ENCODE results near the gene SLF2. TPM values are rescaled to one million over a fixed set of nuclear protein-coding genes. Genes with fewer than 3 reads are reported as not detected.

Gene SLF2
- total and polyA plus RNA-seq, 2 of the 13 experiments (the other 11 are each of a cell fraction or from before 2014, with no cell fraction given) = 12.2 to 48.1 TPM

GRCh38 chr10:100998183-100998990 lies 85.6 kb downstream of the SLF2 start (continued):
- no peak for TF ChIP-seq ZNF784 (CRISPR knock-in tag; IDR thresholded peaks at IDR 0.05; ENCODE audit: borderline replicate concordance)
- no peak for TF ChIP-seq KLF11 (CRISPR knock-in tag; IDR thresholded peaks at IDR 0.05)
- no peak for TF ChIP-seq ARID2 (CRISPR knock-in tag; IDR thresholded peaks at IDR 0.05; ENCODE audit: borderline replicate concordance)
- no peak; the same call in 1 of the 2 replicates for TF ChIP-seq TARDBP (CRISPR knock-in tag; IDR thresholded peaks at IDR 0.05)
- no peak for TF ChIP-seq SMARCC2 (IDR thresholded peaks at IDR 0.05)
- TF ChIP-seq SIN3B (IDR thresholded peaks at IDR 0.05; ENCODE audit: low read length) = no peak
- TF ChIP-seq CREM (IDR thresholded peaks at IDR 0.05) = peak; percentile 42; the same call in 1 of the 2 replicates
- TF ChIP-seq CREM (CRISPR knock-in tag; IDR thresholded peaks at IDR 0.05) = no peak
- peak; percentile 71 for TF ChIP-seq HIC2 (CRISPR knock-in tag; IDR thresholded peaks at IDR 0.05; ENCODE audit: low read depth)
- 0 out of 2 replicates have a peak, but pooled peaks have one; percentile 14 for TF ChIP-seq PHF21A (CRISPR knock-in tag; IDR thresholded peaks at IDR 0.05)
- TF ChIP-seq IRF1 (CRISPR knock-in tag; IDR thresholded peaks at IDR 0.05; ENCODE audit: low read depth) = no peak
- no peak for TF ChIP-seq ZNF350 (CRISPR knock-in tag; IDR thresholded peaks at IDR 0.05; ENCODE audit: borderline replicate concordance, low read depth)
- TF ChIP-seq ZNF549 (CRISPR knock-in tag; IDR thresholded peaks at IDR 0.05) = no peak
- no peak for TF ChIP-seq ZFP36L2 (CRISPR knock-in tag; IDR thresholded peaks at IDR 0.05)
- peak; percentile 52; the same call in 1 of the 2 replicates for TF ChIP-seq ZNF331 (CRISPR knock-in tag; IDR thresholded peaks at IDR 0.05)
- no peak for TF ChIP-seq PBX2 (CRISPR knock-in tag; IDR thresholded peaks at IDR 0.05)
- no peak for TF ChIP-seq THYN1 (CRISPR knock-in tag; IDR thresholded peaks at IDR 0.05; ENCODE audit: borderline replicate concordance, low read depth)
- TF ChIP-seq TEF (CRISPR knock-in tag; IDR thresholded peaks at IDR 0.05) = no peak
- peak; percentile 79 for TF ChIP-seq ZBTB7A (CRISPR knock-in tag; IDR thresholded peaks at IDR 0.05)
- no peak for TF ChIP-seq THRA (CRISPR knock-in tag; IDR thresholded peaks at IDR 0.05; ENCODE audit: borderline replicate concordance)
- no peak for TF ChIP-seq ZNF615 (CRISPR knock-in tag; IDR thresholded peaks at IDR 0.05; ENCODE audit: borderline replicate concordance)
- TF ChIP-seq ZNF557 (CRISPR knock-in tag; IDR thresholded peaks at IDR 0.05) = peak; percentile 82; the same call in 1 of the 2 replicates
- TF ChIP-seq SP4 (CRISPR knock-in tag; IDR thresholded peaks at IDR 0.05) = no peak; the same call in 1 of the 2 replicates
- TF ChIP-seq ADNP (CRISPR knock-in tag; IDR thresholded peaks at IDR 0.05) = no peak

All from HepG2 (cell line).